Measurements from ENCODE around the gene CDH20. TPM values are rescaled to one million over a fixed set of nuclear protein-coding genes. Genes with fewer than 3 reads are reported as not detected.

Gene CDH20
- total and polyA plus RNA-seq, 8 donors: 0.15 to 1.5 (median 0.43) TPM; not detected in 5

DNA sequence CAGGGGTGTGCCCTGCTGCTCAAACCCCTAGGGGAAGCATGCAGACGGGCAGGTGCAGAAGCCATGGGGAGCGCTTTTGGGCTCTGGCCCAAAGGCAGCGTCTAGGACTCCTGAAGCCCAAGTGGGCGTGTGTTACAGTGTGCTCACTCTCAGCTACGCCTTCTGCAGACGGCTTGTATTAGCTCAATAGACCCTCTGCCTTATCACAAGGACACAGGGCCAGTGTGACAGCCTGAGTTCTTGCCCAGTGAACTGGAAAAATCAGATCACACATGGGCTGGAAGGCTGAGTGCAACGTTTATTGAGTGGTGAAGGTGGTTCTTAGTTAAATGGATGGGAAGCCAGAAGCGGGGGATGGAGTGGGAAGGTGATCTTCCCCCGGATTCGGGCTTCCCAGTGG, 210.9 kb downstream of the CDH20 start:
- H3K27ac ChIP-seq: no peak overlapping the region
- no peaks in the 10 kb centered on the region for H3K9me3 ChIP-seq
- no peaks in the 10 kb centered on the region for H3K27me3 ChIP-seq
- H3K4me3 ChIP-seq: no peak overlapping the region
- no peaks in the 10 kb centered on the region for H3K36me3 ChIP-seq
- intact Hi-C loops (cut with DNase I; ENCODE audit: low total_unique reads): no loop called here
- DNase-seq: peak in 1 of 2 donors; percentile 50
- peaks cover 0 to 12% (median 4%) of the 10 kb centered on the region in 4 donors for H3K4me1 ChIP-seq
- no peak for TF ChIP-seq EP300 (IDR thresholded peaks at IDR 0.05)
- no peak for TF ChIP-seq POLR2A (IDR thresholded peaks at IDR 0.05)
- TF ChIP-seq, protein P1, sequence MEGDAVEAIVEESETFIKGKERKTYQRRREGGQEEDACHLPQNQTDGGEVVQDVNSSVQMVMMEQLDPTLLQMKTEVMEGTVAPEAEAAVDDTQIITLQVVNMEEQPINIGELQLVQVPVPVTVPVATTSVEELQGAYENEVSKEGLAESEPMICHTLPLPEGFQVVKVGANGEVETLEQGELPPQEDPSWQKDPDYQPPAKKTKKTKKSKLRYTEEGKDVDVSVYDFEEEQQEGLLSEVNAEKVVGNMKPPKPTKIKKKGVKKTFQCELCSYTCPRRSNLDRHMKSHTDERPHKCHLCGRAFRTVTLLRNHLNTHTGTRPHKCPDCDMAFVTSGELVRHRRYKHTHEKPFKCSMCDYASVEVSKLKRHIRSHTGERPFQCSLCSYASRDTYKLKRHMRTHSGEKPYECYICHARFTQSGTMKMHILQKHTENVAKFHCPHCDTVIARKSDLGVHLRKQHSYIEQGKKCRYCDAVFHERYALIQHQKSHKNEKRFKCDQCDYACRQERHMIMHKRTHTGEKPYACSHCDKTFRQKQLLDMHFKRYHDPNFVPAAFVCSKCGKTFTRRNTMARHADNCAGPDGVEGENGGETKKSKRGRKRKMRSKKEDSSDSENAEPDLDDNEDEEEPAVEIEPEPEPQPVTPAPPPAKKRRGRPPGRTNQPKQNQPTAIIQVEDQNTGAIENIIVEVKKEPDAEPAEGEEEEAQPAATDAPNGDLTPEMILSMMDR (IDR thresholded peaks at IDR 0.05): no peak
- no peak for TF ChIP-seq POLR2AphosphoS5 (IDR thresholded peaks at IDR 0.05)
- WGBS, 5 donors: 70 to 84% (median 79%) methylated on average over 8 to 10 of the region's 10 CpGs

DNA sequence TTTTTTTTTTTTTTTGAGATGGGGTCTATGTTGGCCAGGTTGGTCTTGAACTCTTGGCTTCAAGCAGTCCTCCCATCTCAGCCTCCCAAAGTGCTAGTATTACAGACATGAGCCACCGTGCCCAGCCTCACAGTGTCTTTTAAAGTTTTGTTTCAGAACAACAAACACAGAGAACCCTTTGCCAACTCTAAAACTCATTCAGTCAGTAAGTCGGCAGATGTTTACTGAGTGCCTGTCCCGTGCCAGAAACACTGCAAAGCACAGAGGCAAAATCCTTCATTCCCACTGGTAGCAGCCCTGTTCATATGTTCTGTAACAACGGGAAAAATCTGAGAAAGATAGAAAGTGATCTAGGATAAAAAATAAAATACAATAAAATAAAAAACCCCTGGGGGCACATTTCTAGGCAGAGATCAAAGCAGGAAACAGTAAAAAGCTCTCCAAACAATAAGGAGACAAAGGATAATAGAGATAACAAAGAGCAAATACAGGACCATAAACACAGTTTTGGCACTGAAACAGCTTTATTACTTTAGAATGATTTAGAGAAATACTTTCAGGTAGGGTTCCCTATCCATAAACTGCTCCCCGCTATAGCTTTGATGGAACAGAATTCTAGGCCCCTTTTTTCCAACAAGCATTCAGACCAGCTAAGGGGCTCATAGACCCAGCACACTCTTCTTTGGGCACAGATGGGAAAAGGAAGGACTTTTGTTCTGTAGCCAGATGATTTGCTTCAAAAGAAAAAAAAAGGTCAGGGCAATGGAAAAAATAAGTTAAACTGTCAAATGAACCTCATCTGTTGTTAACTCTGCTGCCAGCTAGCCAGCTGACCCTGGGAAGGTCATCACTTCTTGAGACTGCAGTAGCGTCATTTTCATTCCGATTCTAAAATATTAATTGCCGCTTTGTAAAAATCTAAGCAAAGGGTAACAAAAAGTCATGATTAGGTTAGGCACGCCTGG, 212.3 kb downstream of the CDH20 start:
- 47 to 54% (median 48%) methylated on average over 9 of the region's 9 CpGs for WGBS, 5 donors
- TF ChIP-seq POLR2AphosphoS5 (IDR thresholded peaks at IDR 0.05): no peak
- no peak for TF ChIP-seq POLR2A (IDR thresholded peaks at IDR 0.05)
- no peak for TF ChIP-seq EP300 (IDR thresholded peaks at IDR 0.05)
- TF ChIP-seq, protein P1 (IDR thresholded peaks at IDR 0.05): no peak
- no peaks in the 10 kb centered on the region for H3K36me3 ChIP-seq
- intact Hi-C loops (cut with DNase I; ENCODE audit: low total_unique reads): no loop called here
- H3K27ac ChIP-seq: no peak overlapping the region
- H3K4me1 ChIP-seq: peaks cover 0 to 12% (median 4%) of the 10 kb centered on the region in 4 donors
- no peak overlapping the region for H3K4me3 ChIP-seq
- no peaks in the 10 kb centered on the region for H3K9me3 ChIP-seq
- DNase-seq: peak in 1 of 2 donors; percentile 16
- H3K27me3 ChIP-seq: no peaks in the 10 kb centered on the region

GRCh38 chr18:61546590-61546989, 213.4 kb downstream of the CDH20 start:
- Histone ChIP-seq H3K36me3 (no peaks in the 10 kb centered on the region), H3K27me3 (no peaks in the 10 kb centered on the region), H3K27ac (no peak overlapping the region), H3K4me3 (no peak overlapping the region), H3K4me1 (peaks cover 0 to 12% (median 4%) of the 10 kb centered on the region in 4 donors), H3K9me3 (no peaks in the 10 kb centered on the region)
- DNase-seq: peak in 1 of 2 donors; percentile 34
- TF ChIP-seq POLR2AphosphoS5 (IDR thresholded peaks at IDR 0.05): no peak
- no peak for TF ChIP-seq POLR2A (IDR thresholded peaks at IDR 0.05)
- TF ChIP-seq, protein P1 (IDR thresholded peaks at IDR 0.05): no peak
- TF ChIP-seq EP300 (IDR thresholded peaks at IDR 0.05): no peak
- intact Hi-C loops (cut with DNase I; ENCODE audit: low total_unique reads): no loop called here
- WGBS, 5 donors: 58 to 75% (median 65%) methylated on average over 3 of the region's 3 CpGs

DNA sequence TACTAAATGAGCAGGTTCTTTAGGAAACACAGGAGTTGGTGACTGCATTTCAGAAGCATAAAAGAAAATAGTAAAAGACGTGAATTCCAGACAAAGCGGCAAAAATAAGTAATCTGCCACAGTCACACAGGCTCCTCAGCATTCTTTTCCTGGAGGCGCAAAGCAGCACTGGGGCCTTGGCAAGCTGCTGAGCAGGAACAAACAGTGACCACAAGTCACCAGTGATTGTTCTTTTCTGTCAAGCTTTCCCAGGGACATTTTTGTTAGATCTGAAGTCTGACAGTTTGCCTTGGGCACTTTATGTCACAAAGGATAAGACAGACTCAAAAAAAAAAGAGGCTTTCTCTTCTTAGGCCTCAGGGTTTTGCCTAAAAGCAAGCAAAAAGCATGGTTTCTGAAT, 216.2 kb downstream of the CDH20 start:
- TF ChIP-seq, protein P1 (IDR thresholded peaks at IDR 0.05): no peak
- TF ChIP-seq EP300 (IDR thresholded peaks at IDR 0.05): no peak
- no peak for TF ChIP-seq POLR2AphosphoS5 (IDR thresholded peaks at IDR 0.05)
- TF ChIP-seq POLR2A (IDR thresholded peaks at IDR 0.05): no peak
- Histone ChIP-seq H3K4me1 (peaks cover 0 to 12% (median 4%) of the 10 kb centered on the region in 4 donors), H3K27ac (no peak overlapping the region), H3K9me3 (no peaks in the 10 kb centered on the region), H3K27me3 (no peaks in the 10 kb centered on the region), H3K4me3 (no peak overlapping the region), H3K36me3 (no peaks in the 10 kb centered on the region)
- DNase-seq: peak in 1 of 2 donors; percentile 38
- 37 to 71% (median 52%) methylated on average over 3 of the region's 3 CpGs for WGBS, 5 donors
- intact Hi-C loops (cut with DNase I; ENCODE audit: low total_unique reads): no loop called here

Data from stomach (tissue), 9 donors.